PC-3 (cell line): ENCODE measurements around the gene INVS.

Source experiments
- EZH2 ChIP-seq: fragments of 300-600 bp; sonication (generic); IDR thresholded peaks from one replicate; pipeline ENCODE4 v1.6.1; 2017; ENCODE audit warnings: antibody characterized with exemption, mild to moderate bottlenecking, low read length; ENCODE audit not compliant: unreplicated experiment
- EZH2phosphoT487 ChIP-seq: fragments of 300-600 bp; sonication (generic); IDR thresholded peaks from 2 replicates; pipeline ENCODE4 v1.6.1; 2018; ENCODE audit warnings: mild to moderate bottlenecking, antibody characterized with exemption, low read length, borderline replicate concordance
- TF ChIP-seq, protein P1 (sequence below): fragments of 300-600 bp; sonication (generic); conservative IDR thresholded peaks from 2 replicates; pipeline ENCODE4 v1.5.1; 2017; ENCODE audit warnings: antibody characterized with exemption, low read depth, mild to moderate bottlenecking, low read length

DNA sequence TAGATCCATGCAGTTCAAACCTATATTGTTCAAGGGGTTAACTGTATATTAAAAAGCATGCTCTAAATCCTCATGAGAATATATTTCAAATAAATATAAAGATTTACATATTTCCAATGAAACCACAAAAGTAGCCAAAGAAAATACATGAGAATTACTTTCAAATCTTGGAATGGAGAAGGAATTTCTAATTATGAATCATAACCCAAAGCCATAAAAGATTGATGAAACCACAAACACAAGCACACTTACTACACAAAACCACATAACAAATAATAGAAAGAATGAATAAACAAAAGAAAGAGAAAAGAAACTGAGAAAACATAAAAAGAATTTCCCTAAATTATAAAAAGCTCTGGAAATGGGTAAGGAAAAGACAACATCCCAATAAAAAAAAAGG lies 16.3 kb upstream of the INVS start:
- TF ChIP-seq, protein P1, sequence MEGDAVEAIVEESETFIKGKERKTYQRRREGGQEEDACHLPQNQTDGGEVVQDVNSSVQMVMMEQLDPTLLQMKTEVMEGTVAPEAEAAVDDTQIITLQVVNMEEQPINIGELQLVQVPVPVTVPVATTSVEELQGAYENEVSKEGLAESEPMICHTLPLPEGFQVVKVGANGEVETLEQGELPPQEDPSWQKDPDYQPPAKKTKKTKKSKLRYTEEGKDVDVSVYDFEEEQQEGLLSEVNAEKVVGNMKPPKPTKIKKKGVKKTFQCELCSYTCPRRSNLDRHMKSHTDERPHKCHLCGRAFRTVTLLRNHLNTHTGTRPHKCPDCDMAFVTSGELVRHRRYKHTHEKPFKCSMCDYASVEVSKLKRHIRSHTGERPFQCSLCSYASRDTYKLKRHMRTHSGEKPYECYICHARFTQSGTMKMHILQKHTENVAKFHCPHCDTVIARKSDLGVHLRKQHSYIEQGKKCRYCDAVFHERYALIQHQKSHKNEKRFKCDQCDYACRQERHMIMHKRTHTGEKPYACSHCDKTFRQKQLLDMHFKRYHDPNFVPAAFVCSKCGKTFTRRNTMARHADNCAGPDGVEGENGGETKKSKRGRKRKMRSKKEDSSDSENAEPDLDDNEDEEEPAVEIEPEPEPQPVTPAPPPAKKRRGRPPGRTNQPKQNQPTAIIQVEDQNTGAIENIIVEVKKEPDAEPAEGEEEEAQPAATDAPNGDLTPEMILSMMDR, result no peak
- TF ChIP-seq EZH2, result no peak
- no peak for TF ChIP-seq EZH2phosphoT487
